Endothelial cell (in vitro differentiated cells): ENCODE results near the gene AKAP13. TPM values are rescaled to one million over a fixed set of nuclear protein-coding genes. Genes with fewer than 3 reads are reported as not detected.

ENCODE experiments used
- DNase-seq: peaks from one replicate; pipeline ENCODE4 v3.0.0; 2021; ENCODE audit warnings: low spot score
- H3K27ac Mint-ChIP-seq: one replicate; pipeline ENCODE4 v1.8.0; 2021; ENCODE audit warnings: mixed read lengths, inconsistent platforms; ENCODE audit not compliant: unreplicated experiment
- H3K27me3 Mint-ChIP-seq: one replicate; pipeline ENCODE4 v1.8.0; 2021; ENCODE audit warnings: mild to moderate bottlenecking, moderate library complexity, mixed read lengths, inconsistent platforms; ENCODE audit not compliant: unreplicated experiment
- H3K36me3 Mint-ChIP-seq: one replicate; pipeline ENCODE4 v1.8.0; 2021; ENCODE audit warnings: mild to moderate bottlenecking, low read depth, mixed read lengths, inconsistent platforms; ENCODE audit not compliant: unreplicated experiment
- H3K4me1 Mint-ChIP-seq: one replicate; pipeline ENCODE4 v1.8.0; 2021; ENCODE audit warnings: mild to moderate bottlenecking, mixed read lengths, inconsistent platforms; ENCODE audit not compliant: unreplicated experiment
- H3K4me3 Mint-ChIP-seq: one replicate; pipeline ENCODE4 v1.8.0; 2021; ENCODE audit warnings: mild to moderate bottlenecking, mixed read lengths, inconsistent platforms; ENCODE audit not compliant: unreplicated experiment
- H3K9me3 Mint-ChIP-seq: one replicate; pipeline ENCODE4 v1.8.0; 2021; ENCODE audit warnings: mixed read lengths, inconsistent platforms; ENCODE audit not compliant: unreplicated experiment
- total RNA-seq: library from RNA; stranded (reverse); fragmentation: NEBNext Ultra II Directional; extraction: Animal tissue kit (Norgen Biotek cat#: 25700); gene quantifications from one replicate; pipeline ENCODE4 v1.2.1, GENCODE V29; 2021; ENCODE audit not compliant: unreplicated experiment
- TF ChIP-seq, protein P1 (sequence below): fragments of 200-600 bp; sonication (generic); IDR thresholded peaks from one replicate; pipeline ENCODE4 v1.5.0; 2021; ENCODE audit warnings: antibody characterized with exemption; ENCODE audit not compliant: unreplicated experiment

Gene AKAP13
- total RNA-seq, 1 donor from 2014 or later, result 249 TPM

DNA sequence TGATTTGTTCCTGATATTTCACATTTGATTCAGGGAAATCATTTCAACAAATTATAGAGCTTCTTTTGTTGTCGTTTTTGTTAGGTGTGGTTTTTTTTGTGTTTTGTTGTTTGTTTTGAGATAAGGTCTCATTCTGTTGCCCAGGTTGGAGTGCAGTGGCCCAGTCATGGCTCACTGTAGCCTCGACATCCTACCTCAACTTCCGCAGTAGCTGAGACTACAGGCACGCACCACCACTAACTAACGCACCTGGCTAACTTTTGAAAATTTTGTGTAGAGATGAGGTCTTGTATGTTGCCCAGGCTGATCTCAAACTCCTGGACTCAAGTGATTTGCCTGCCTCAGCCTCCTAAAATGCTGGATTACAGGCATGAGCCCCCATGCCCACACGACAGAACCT lies 177.0 kb downstream of the AKAP13 start:
- Mint-ChIP-seq H3K4me3 (no peak overlapping the region), H3K27ac (no peak overlapping the region), H3K9me3 (no peaks in the 10 kb centered on the region), H3K27me3 (no peaks in the 10 kb centered on the region), H3K36me3 (peaks cover 12% of the 10 kb centered on the region), H3K4me1 (peaks cover 5% of the 10 kb centered on the region)
- no peak for DNase-seq
- TF ChIP-seq, protein P1, sequence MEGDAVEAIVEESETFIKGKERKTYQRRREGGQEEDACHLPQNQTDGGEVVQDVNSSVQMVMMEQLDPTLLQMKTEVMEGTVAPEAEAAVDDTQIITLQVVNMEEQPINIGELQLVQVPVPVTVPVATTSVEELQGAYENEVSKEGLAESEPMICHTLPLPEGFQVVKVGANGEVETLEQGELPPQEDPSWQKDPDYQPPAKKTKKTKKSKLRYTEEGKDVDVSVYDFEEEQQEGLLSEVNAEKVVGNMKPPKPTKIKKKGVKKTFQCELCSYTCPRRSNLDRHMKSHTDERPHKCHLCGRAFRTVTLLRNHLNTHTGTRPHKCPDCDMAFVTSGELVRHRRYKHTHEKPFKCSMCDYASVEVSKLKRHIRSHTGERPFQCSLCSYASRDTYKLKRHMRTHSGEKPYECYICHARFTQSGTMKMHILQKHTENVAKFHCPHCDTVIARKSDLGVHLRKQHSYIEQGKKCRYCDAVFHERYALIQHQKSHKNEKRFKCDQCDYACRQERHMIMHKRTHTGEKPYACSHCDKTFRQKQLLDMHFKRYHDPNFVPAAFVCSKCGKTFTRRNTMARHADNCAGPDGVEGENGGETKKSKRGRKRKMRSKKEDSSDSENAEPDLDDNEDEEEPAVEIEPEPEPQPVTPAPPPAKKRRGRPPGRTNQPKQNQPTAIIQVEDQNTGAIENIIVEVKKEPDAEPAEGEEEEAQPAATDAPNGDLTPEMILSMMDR, result no peak

DNA sequence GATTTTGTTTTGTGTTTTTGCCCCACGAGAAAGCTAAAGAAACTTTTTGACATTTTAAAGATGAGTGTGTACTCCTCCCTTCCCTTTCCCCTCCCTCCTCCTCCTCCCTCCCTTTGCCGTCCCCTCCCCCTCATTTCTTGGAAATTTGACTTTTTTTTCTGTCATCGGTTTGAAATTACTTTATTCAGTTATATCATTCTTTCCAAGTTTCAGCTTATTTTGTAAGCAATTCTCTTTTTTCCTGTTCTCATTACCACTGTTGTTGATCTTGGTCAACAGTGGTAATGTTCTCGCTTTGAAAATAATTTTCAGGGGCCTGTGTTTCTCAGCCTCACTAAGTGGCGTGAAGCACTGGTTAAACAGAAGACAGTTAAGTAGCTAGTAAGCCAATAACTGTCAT lies 178.4 kb downstream of the AKAP13 start:
- Mint-ChIP-seq H3K4me1 (peaks cover 8% of the 10 kb centered on the region), H3K4me3 (no peak overlapping the region)
- TF ChIP-seq, protein P1, result no peak

DNA sequence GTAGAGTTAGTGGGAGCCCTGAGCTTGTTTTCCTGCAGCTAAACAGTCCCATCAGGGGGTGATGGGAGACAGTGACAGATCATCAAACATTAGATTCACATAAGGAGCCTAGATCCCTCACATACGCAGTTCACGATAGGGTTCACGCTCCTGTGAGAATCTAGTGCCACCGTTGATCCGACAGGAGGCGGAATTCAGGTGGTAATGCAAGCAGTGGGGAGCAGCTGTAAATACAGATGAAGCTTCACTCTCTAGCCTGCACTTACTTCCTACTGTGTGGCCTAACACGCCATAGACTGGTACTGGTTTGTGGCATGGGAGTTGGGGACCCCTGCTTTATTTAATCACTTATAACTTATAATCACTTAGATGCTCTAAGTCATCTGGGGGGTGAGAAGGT lies 179.1 kb downstream of the AKAP13 start:
- peaks cover 9% of the 10 kb centered on the region for H3K4me1 Mint-ChIP-seq
- H3K9me3 Mint-ChIP-seq, result no peaks in the 10 kb centered on the region
- H3K4me3 Mint-ChIP-seq, result no peak overlapping the region
- DNase-seq, result no peak
- H3K27ac Mint-ChIP-seq, result no peak overlapping the region
- TF ChIP-seq, protein P1, result no peak
- peaks cover 1% of the 10 kb centered on the region for H3K36me3 Mint-ChIP-seq
- H3K27me3 Mint-ChIP-seq, result no peaks in the 10 kb centered on the region

More for the DNA sequence above, 178.4 kb downstream of the AKAP13 start:
- H3K9me3 Mint-ChIP-seq, result no peaks in the 10 kb centered on the region
- no peak for DNase-seq
- H3K36me3 Mint-ChIP-seq, result peaks cover 6% of the 10 kb centered on the region
- H3K27ac Mint-ChIP-seq, result no peak overlapping the region
- no peaks in the 10 kb centered on the region for H3K27me3 Mint-ChIP-seq

DNA sequence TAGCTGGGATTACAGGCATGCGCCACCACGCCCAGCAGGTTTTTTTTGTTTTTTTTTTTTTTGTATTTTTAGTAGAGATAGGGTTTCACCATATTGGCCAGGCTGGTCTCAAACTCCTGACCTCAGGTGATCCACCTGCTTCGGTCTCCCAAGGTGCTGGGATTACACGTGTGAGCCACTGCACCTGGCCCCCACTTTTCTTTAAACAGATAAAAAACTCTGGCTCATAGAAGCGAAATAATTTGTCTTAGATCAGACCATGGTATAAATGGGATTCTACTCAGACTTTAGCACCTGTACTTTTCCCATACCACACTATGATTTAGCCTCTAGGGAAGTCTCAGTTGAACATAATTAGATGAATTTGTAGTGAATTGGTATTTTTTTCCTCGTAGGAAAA lies 182.4 kb downstream of the AKAP13 start:
- Mint-ChIP-seq H3K4me3 (no peak overlapping the region), H3K27me3 (no peaks in the 10 kb centered on the region), H3K27ac (no peak overlapping the region), H3K9me3 (no peaks in the 10 kb centered on the region), H3K4me1 (peaks cover 14% of the 10 kb centered on the region), H3K36me3 (no peaks in the 10 kb centered on the region)
- TF ChIP-seq, protein P1, result no peak
- DNase-seq, result no peak

DNA sequence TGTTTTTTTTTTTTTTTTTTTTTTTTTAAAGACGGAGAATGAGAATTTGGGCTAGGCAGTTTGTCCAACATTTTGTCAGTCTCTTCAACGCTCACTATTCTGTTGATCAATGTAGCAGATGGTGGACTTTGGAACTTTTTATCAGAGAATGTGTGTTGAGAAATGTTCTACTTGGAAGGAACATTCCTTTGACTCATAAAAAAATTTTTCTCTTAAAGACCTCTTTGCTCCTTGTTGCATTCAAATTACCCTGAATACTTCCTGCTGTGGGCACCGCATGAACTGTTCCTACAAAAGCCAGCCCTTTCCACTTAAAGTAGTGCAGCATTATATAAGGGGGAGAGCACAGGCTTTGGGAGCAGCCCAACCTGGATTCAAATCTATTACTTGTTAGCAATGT lies 182.9 kb downstream of the AKAP13 start:
- no peaks in the 10 kb centered on the region for H3K9me3 Mint-ChIP-seq
- no peaks in the 10 kb centered on the region for H3K36me3 Mint-ChIP-seq
- no peak for DNase-seq
- peaks cover 14% of the 10 kb centered on the region for H3K4me1 Mint-ChIP-seq
- TF ChIP-seq, protein P1, result no peak
- no peak overlapping the region for H3K4me3 Mint-ChIP-seq
- H3K27me3 Mint-ChIP-seq, result no peaks in the 10 kb centered on the region
- H3K27ac Mint-ChIP-seq, result no peak overlapping the region
